ENCODE data around the gene DOCK1. TPM values are rescaled to one million over a fixed set of nuclear protein-coding genes. Genes with fewer than 3 reads are reported as not detected.

DOCK1 gene
- total RNA-seq, 1 donor from 2014 or later: 52.7 TPM

- H3K4me3 ChIP-seq (ENCODE audit: low read length in 3 of 3): no peak overlapping the region
- H3K9ac ChIP-seq (ENCODE audit: low read depth in 1 of 3, low read length in 3 of 3): no peak overlapping the region
- H3K36me3 ChIP-seq (ENCODE audit: control insufficient read depth in 3 of 3, insufficient read depth in 3 of 3, low read length in 3 of 3): no peaks in the 10 kb centered on the region
- peaks cover 4 to 16% (median 13%) of the 10 kb centered on the region in 3 donors for H3K4me1 ChIP-seq (ENCODE audit: control insufficient read depth in 3 of 3, insufficient read depth in 3 of 3, low read length in 3 of 3)
- no peak overlapping the region for H3K27ac ChIP-seq (ENCODE audit: low read depth, low read length)
- no peaks in the 10 kb centered on the region for H3K27me3 ChIP-seq (ENCODE audit: control insufficient read depth in 3 of 3, insufficient read depth in 3 of 3, low read length in 3 of 3)
- H3K9me3 ChIP-seq (ENCODE audit: control insufficient read depth in 3 of 3, low read length in 3 of 3): no peaks in the 10 kb centered on the region
These were observed 15.9 kb downstream of the DOCK1 start for GRCh38 chr10:126921162-126921561.

GRCh38 chr10:126921974-126922525 is 16.8 kb downstream of the DOCK1 start:
- Histone ChIP-seq H3K4me3 (ENCODE audit: low read length in 3 of 3) (no peak overlapping the region), H3K27ac (ENCODE audit: low read depth, low read length) (no peak overlapping the region), H3K9ac (ENCODE audit: low read depth in 1 of 3, low read length in 3 of 3) (no peak overlapping the region), H3K9me3 (ENCODE audit: control insufficient read depth in 3 of 3, low read length in 3 of 3) (no peaks in the 10 kb centered on the region), H3K27me3 (ENCODE audit: control insufficient read depth in 3 of 3, insufficient read depth in 3 of 3, low read length in 3 of 3) (no peaks in the 10 kb centered on the region), H3K4me1 (ENCODE audit: control insufficient read depth in 3 of 3, insufficient read depth in 3 of 3, low read length in 3 of 3) (peaks cover 4 to 16% (median 13%) of the 10 kb centered on the region in 3 donors), H3K36me3 (ENCODE audit: control insufficient read depth in 3 of 3, insufficient read depth in 3 of 3, low read length in 3 of 3) (no peaks in the 10 kb centered on the region)

- Histone ChIP-seq H3K27ac (ENCODE audit: low read depth, low read length) (no peak overlapping the region), H3K9me3 (ENCODE audit: control insufficient read depth in 3 of 3, low read length in 3 of 3) (no peaks in the 10 kb centered on the region), H3K27me3 (ENCODE audit: control insufficient read depth in 3 of 3, insufficient read depth in 3 of 3, low read length in 3 of 3) (no peaks in the 10 kb centered on the region), H3K4me3 (ENCODE audit: low read length in 3 of 3) (no peak overlapping the region), H3K9ac (ENCODE audit: low read depth in 1 of 3, low read length in 3 of 3) (no peak overlapping the region), H3K36me3 (ENCODE audit: control insufficient read depth in 3 of 3, insufficient read depth in 3 of 3, low read length in 3 of 3) (peaks cover 0 to 4% (median 0%) of the 10 kb centered on the region in 3 donors), H3K4me1 (ENCODE audit: control insufficient read depth in 3 of 3, insufficient read depth in 3 of 3, low read length in 3 of 3) (peaks cover 0 to 10% (median 3%) of the 10 kb centered on the region in 3 donors)
These were observed 19.1 kb downstream of the DOCK1 start for GRCh38 chr10:126924180-126924914.

- no peaks in the 10 kb centered on the region for H3K27me3 ChIP-seq (ENCODE audit: control insufficient read depth in 3 of 3, insufficient read depth in 3 of 3, low read length in 3 of 3)
- peaks cover 0 to 4% (median 0%) of the 10 kb centered on the region in 3 donors for H3K36me3 ChIP-seq (ENCODE audit: control insufficient read depth in 3 of 3, insufficient read depth in 3 of 3, low read length in 3 of 3)
- peaks cover 0 to 6% (median 0%) of the 10 kb centered on the region in 3 donors for H3K4me1 ChIP-seq (ENCODE audit: control insufficient read depth in 3 of 3, insufficient read depth in 3 of 3, low read length in 3 of 3)
- H3K9ac ChIP-seq (ENCODE audit: low read depth in 1 of 3, low read length in 3 of 3): no peak overlapping the region
- no peaks in the 10 kb centered on the region for H3K9me3 ChIP-seq (ENCODE audit: control insufficient read depth in 3 of 3, low read length in 3 of 3)
- H3K27ac ChIP-seq (ENCODE audit: low read depth, low read length): no peak overlapping the region
- no peak overlapping the region for H3K4me3 ChIP-seq (ENCODE audit: low read length in 3 of 3)
These were observed 19.7 kb downstream of the DOCK1 start for GRCh38 chr10:126924915-126925300.

- Histone ChIP-seq H3K27me3 (ENCODE audit: control insufficient read depth in 3 of 3, insufficient read depth in 3 of 3, low read length in 3 of 3) (no peaks in the 10 kb centered on the region), H3K9me3 (ENCODE audit: control insufficient read depth in 3 of 3, low read length in 3 of 3) (no peaks in the 10 kb centered on the region), H3K4me1 (ENCODE audit: control insufficient read depth in 3 of 3, insufficient read depth in 3 of 3, low read length in 3 of 3) (peaks cover 10 to 18% (median 13%) of the 10 kb centered on the region in 3 donors), H3K27ac (ENCODE audit: low read depth, low read length) (no peak overlapping the region), H3K36me3 (ENCODE audit: control insufficient read depth in 3 of 3, insufficient read depth in 3 of 3, low read length in 3 of 3) (peaks cover 0 to 4% (median 0%) of the 10 kb centered on the region in 3 donors), H3K4me3 (ENCODE audit: low read length in 3 of 3) (no peak overlapping the region), H3K9ac (ENCODE audit: low read depth in 1 of 3, low read length in 3 of 3) (no peak overlapping the region)
These were observed 21.3 kb downstream of the DOCK1 start for GRCh38 chr10:126926568-126926967.

GRCh38 chr10:126927799-126928198 is 22.6 kb downstream of the DOCK1 start:
- H3K27me3 ChIP-seq (ENCODE audit: control insufficient read depth in 3 of 3, insufficient read depth in 3 of 3, low read length in 3 of 3): no peaks in the 10 kb centered on the region
- no peak overlapping the region for H3K9ac ChIP-seq (ENCODE audit: low read depth in 1 of 3, low read length in 3 of 3)
- H3K4me1 ChIP-seq (ENCODE audit: control insufficient read depth in 3 of 3, insufficient read depth in 3 of 3, low read length in 3 of 3): peaks cover 16 to 19% (median 18%) of the 10 kb centered on the region in 3 donors
- no peak overlapping the region for H3K4me3 ChIP-seq (ENCODE audit: low read length in 3 of 3)
- peaks cover 0 to 4% (median 0%) of the 10 kb centered on the region in 3 donors for H3K36me3 ChIP-seq (ENCODE audit: control insufficient read depth in 3 of 3, insufficient read depth in 3 of 3, low read length in 3 of 3)
- no peaks in the 10 kb centered on the region for H3K9me3 ChIP-seq (ENCODE audit: control insufficient read depth in 3 of 3, low read length in 3 of 3)
- H3K27ac ChIP-seq (ENCODE audit: low read depth, low read length): no peak overlapping the region

GRCh38 chr10:126928274-126928673 is 23.0 kb downstream of the DOCK1 start:
- H3K27me3 ChIP-seq (ENCODE audit: control insufficient read depth in 3 of 3, insufficient read depth in 3 of 3, low read length in 3 of 3): no peaks in the 10 kb centered on the region
- H3K9me3 ChIP-seq (ENCODE audit: control insufficient read depth in 3 of 3, low read length in 3 of 3): no peaks in the 10 kb centered on the region
- H3K27ac ChIP-seq (ENCODE audit: low read depth, low read length): no peak overlapping the region
- peaks cover 0 to 4% (median 0%) of the 10 kb centered on the region in 3 donors for H3K36me3 ChIP-seq (ENCODE audit: control insufficient read depth in 3 of 3, insufficient read depth in 3 of 3, low read length in 3 of 3)
- no peak overlapping the region for H3K4me3 ChIP-seq (ENCODE audit: low read length in 3 of 3)
- no peak overlapping the region for H3K9ac ChIP-seq (ENCODE audit: low read depth in 1 of 3, low read length in 3 of 3)
- peaks cover 16 to 21% (median 20%) of the 10 kb centered on the region in 3 donors for H3K4me1 ChIP-seq (ENCODE audit: control insufficient read depth in 3 of 3, insufficient read depth in 3 of 3, low read length in 3 of 3)

GRCh38 chr10:126929391-126929790 is 24.2 kb downstream of the DOCK1 start:
- H3K9ac ChIP-seq (ENCODE audit: low read depth in 1 of 3, low read length in 3 of 3): no peak overlapping the region
- no peak overlapping the region for H3K27ac ChIP-seq (ENCODE audit: low read depth, low read length)
- H3K4me1 ChIP-seq (ENCODE audit: control insufficient read depth in 3 of 3, insufficient read depth in 3 of 3, low read length in 3 of 3): peaks cover 16 to 21% (median 20%) of the 10 kb centered on the region in 3 donors
- peaks cover 0 to 4% (median 0%) of the 10 kb centered on the region in 3 donors for H3K36me3 ChIP-seq (ENCODE audit: control insufficient read depth in 3 of 3, insufficient read depth in 3 of 3, low read length in 3 of 3)
- no peak overlapping the region for H3K4me3 ChIP-seq (ENCODE audit: low read length in 3 of 3)
- H3K9me3 ChIP-seq (ENCODE audit: control insufficient read depth in 3 of 3, low read length in 3 of 3): no peaks in the 10 kb centered on the region
- no peaks in the 10 kb centered on the region for H3K27me3 ChIP-seq (ENCODE audit: control insufficient read depth in 3 of 3, insufficient read depth in 3 of 3, low read length in 3 of 3)

- peak overlapping the region; percentile 51 for H3K27ac ChIP-seq (ENCODE audit: low read depth, low read length)
- H3K9me3 ChIP-seq (ENCODE audit: control insufficient read depth in 3 of 3, low read length in 3 of 3): no peaks in the 10 kb centered on the region
- no peak overlapping the region for H3K9ac ChIP-seq (ENCODE audit: low read depth in 1 of 3, low read length in 3 of 3)
- no peaks in the 10 kb centered on the region for H3K27me3 ChIP-seq (ENCODE audit: control insufficient read depth in 3 of 3, insufficient read depth in 3 of 3, low read length in 3 of 3)
- peaks cover 18 to 22% (median 20%) of the 10 kb centered on the region in 3 donors for H3K4me1 ChIP-seq (ENCODE audit: control insufficient read depth in 3 of 3, insufficient read depth in 3 of 3, low read length in 3 of 3)
- peaks cover 0 to 4% (median 0%) of the 10 kb centered on the region in 3 donors for H3K36me3 ChIP-seq (ENCODE audit: control insufficient read depth in 3 of 3, insufficient read depth in 3 of 3, low read length in 3 of 3)
- H3K4me3 ChIP-seq (ENCODE audit: low read length in 3 of 3): no peak overlapping the region
These were observed 25.1 kb downstream of the DOCK1 start for GRCh38 chr10:126930131-126930882.
